Neuronal stem cell (in vitro differentiated cells): Measurements from ENCODE around the gene PNPLA7.

Source experiments
- DNase-seq: peaks from one replicate; pipeline ENCODE4 v3.0.0-alpha.2; 2013; ENCODE audit warnings: low spot score
- H2AFZ ChIP-seq: one replicate; pipeline ENCODE4 v1.6.1; 2013; ENCODE audit warnings: mild to moderate bottlenecking, low read length, inconsistent platforms
- H2AK5ac ChIP-seq: 2 replicates; pipeline ENCODE4 v1.6.1; 2013; ENCODE audit warnings: low read depth, mild to moderate bottlenecking, inconsistent platforms, low read length, moderate library complexity, mixed read lengths
- H2BK120ac ChIP-seq: 2 replicates; pipeline ENCODE4 v1.6.1; 2013; ENCODE audit warnings: low read depth, mild to moderate bottlenecking, inconsistent platforms, low read length, moderate library complexity, mixed read lengths
- H2BK12ac ChIP-seq: one replicate; pipeline ENCODE4 v1.6.1; 2013; ENCODE audit warnings: low read length, inconsistent platforms
- H2BK15ac ChIP-seq: 2 replicates; pipeline ENCODE4 v1.6.1; 2013; ENCODE audit warnings: mild to moderate bottlenecking, low read length, inconsistent platforms, mixed read lengths
- H2BK5ac ChIP-seq: one replicate; pipeline ENCODE4 v1.6.1; 2013; ENCODE audit warnings: inconsistent platforms, mild to moderate bottlenecking, low read length, moderate library complexity
- H3K14ac ChIP-seq: one replicate; pipeline ENCODE4 v1.6.1; 2013; ENCODE audit warnings: low read length, inconsistent platforms
- H3K18ac ChIP-seq: 2 replicates; pipeline ENCODE4 v1.6.1; 2013; ENCODE audit warnings: low read length, inconsistent platforms
- H3K23ac ChIP-seq: 2 replicates; pipeline ENCODE4 v1.6.1; 2013; ENCODE audit warnings: low read depth, mild to moderate bottlenecking, mixed read lengths, low read length, inconsistent platforms; ENCODE audit not compliant: poor library complexity
- H3K27ac ChIP-seq: replicated peaks from 3 replicates; pipeline ENCODE4 v1.5.1; 2013; ENCODE audit warnings: low read length, inconsistent platforms
- H3K27me3 ChIP-seq, 3 experiments: 2 replicates each; pipeline ENCODE4 v1.6.1; 2013; ENCODE audit warnings: low read length in 3 of 3, mild to moderate bottlenecking in 2 of 3, inconsistent platforms in 1 of 3, low read depth in 1 of 3, mixed read lengths in 1 of 3, moderate library complexity in 1 of 3; ENCODE audit not compliant: control insufficient read depth in 3 of 3, insufficient read depth in 3 of 3
- H3K36me3 ChIP-seq, 2 donors: replicated peaks in 1 of 2; 2 replicates each; pipeline ENCODE4 v1.6.1; 2013; ENCODE audit warnings: low read length in 2 of 2; ENCODE audit not compliant: control insufficient read depth in 2 of 2, insufficient read depth in 2 of 2
- H3K4ac ChIP-seq: 2 replicates; pipeline ENCODE4 v1.6.1; 2013; ENCODE audit warnings: inconsistent platforms, mild to moderate bottlenecking, low read length, moderate library complexity
- H3K4me1 ChIP-seq, 2 donors: 1 replicate in 1 of 2; 2 replicates in 1 of 2; pipeline ENCODE4 v1.6.1; 2013; ENCODE audit warnings: low read length in 2 of 2, low read depth in 1 of 2; ENCODE audit not compliant: control insufficient read depth in 2 of 2, insufficient read depth in 1 of 2
- H3K4me2 ChIP-seq: one replicate; pipeline ENCODE4 v1.6.1; 2013; ENCODE audit warnings: mild to moderate bottlenecking, low read length, inconsistent platforms; ENCODE audit not compliant: insufficient read depth, poor library complexity, severe bottlenecking
- H3K4me3 ChIP-seq, 2 donors: 2 replicates each; pipeline ENCODE4 v1.5.1; 2013; ENCODE audit warnings: low read length in 2 of 2, mild to moderate bottlenecking in 2 of 2, inconsistent platforms in 1 of 2, moderate library complexity in 1 of 2
- H3K79me1 ChIP-seq: one replicate; pipeline ENCODE4 v1.6.1; 2013; ENCODE audit warnings: low read depth, mild to moderate bottlenecking, inconsistent platforms, low read length, moderate library complexity
- H3K9ac ChIP-seq: one replicate; pipeline ENCODE4 v1.6.1; 2013; ENCODE audit warnings: mild to moderate bottlenecking, low read depth, low read length, inconsistent platforms; ENCODE audit not compliant: poor library complexity
- H3K9me3 ChIP-seq, 2 donors: replicated peaks in 1 of 2; 2 replicates each; pipeline versions ENCODE3 to v1.6.1; 2013; ENCODE audit warnings: low read length in 2 of 2, mild to moderate bottlenecking in 2 of 2, inconsistent platforms in 1 of 2, low read depth in 1 of 2, mixed read lengths in 1 of 2, moderate library complexity in 1 of 2; ENCODE audit not compliant: control insufficient read depth in 2 of 2, insufficient read depth in 1 of 2
- H4K8ac ChIP-seq: one replicate; pipeline ENCODE4 v1.6.1; 2013; ENCODE audit warnings: low read depth, mild to moderate bottlenecking, inconsistent platforms, low read length, moderate library complexity
- H4K91ac ChIP-seq: one replicate; pipeline ENCODE4 v1.6.1; 2013; ENCODE audit warnings: low read length, low read depth, mild to moderate bottlenecking, inconsistent platforms; ENCODE audit not compliant: poor library complexity
- WGBS, 2 donors: extraction: QIAGEN DNeasy Blood & Tissue Kit; methylation state at CpG; one replicate each; pipeline ENCODE4 v1.1.7; 2013; ENCODE audit warnings: missing lambda C conversion rate in 2 of 2, mixed read lengths in 1 of 2; ENCODE audit not compliant: insufficient read length in 2 of 2, insufficient replicate concordance in 1 of 2; ENCODE audit errors: extremely low coverage in 2 of 2; 5-methylcytosine and 5-hydroxymethylcytosine counted together

The PNPLA7 gene

GRCh38 chr9:137477778-137478612 lies 72.2 kb downstream of the PNPLA7 start:
- H3K4me2 ChIP-seq = no peak overlapping the region
- H2AFZ ChIP-seq = peak overlapping the region; percentile 85
- WGBS, 2 donors = no CpG with 5 or more reads among the region's 29 CpGs
- H2AK5ac ChIP-seq = peak overlapping the region; percentile 98
- H3K27me3 ChIP-seq = no peaks in the 10 kb centered on the region
- peak overlapping the region; percentile 71 for H3K14ac ChIP-seq
- peak overlapping the region; percentile 53 for H2BK5ac ChIP-seq
- peaks cover 3 to 14% of the 10 kb centered on the region in 2 donors for H3K9me3 ChIP-seq
- H3K79me1 ChIP-seq = peaks cover 8% of the 10 kb centered on the region
- H3K36me3 ChIP-seq = no peaks in the 10 kb centered on the region
- no peak overlapping the region for H3K4me3 ChIP-seq
- H2BK120ac ChIP-seq = no peak overlapping the region
- H3K9ac ChIP-seq = no peak overlapping the region
- H2BK15ac ChIP-seq = no peak overlapping the region
- peak overlapping the region; percentile 93 for H3K23ac ChIP-seq
- no peak overlapping the region for H2BK12ac ChIP-seq
- no peak for DNase-seq
- H3K18ac ChIP-seq = peak overlapping the region; percentile 71
- peaks cover 3 to 13% of the 10 kb centered on the region in 2 donors for H3K4me1 ChIP-seq
- no peak overlapping the region for H4K91ac ChIP-seq
- H3K27ac ChIP-seq = no peak overlapping the region
- no peak overlapping the region for H4K8ac ChIP-seq
- H3K4ac ChIP-seq = no peak overlapping the region

GRCh38 chr9:137476856-137477255 lies 73.3 kb downstream of the PNPLA7 start:
- Histone ChIP-seq H3K79me1 (peaks cover 8% of the 10 kb centered on the region), H3K14ac (no peak overlapping the region), H3K27me3 (no peaks in the 10 kb centered on the region), H2AK5ac (no peak overlapping the region), H2BK120ac (no peak overlapping the region), H3K4me1 (peaks cover 0 to 13% of the 10 kb centered on the region in 2 donors), H4K8ac (no peak overlapping the region), H3K27ac (no peak overlapping the region), H3K4me3 (no peak overlapping the region), H3K18ac (no peak overlapping the region), H4K91ac (no peak overlapping the region), H3K4me2 (no peak overlapping the region), H3K23ac (no peak overlapping the region), H3K9ac (no peak overlapping the region), H2AFZ (no peak overlapping the region), H3K36me3 (no peaks in the 10 kb centered on the region), H3K4ac (no peak overlapping the region), H3K9me3 (peaks cover 3 to 14% of the 10 kb centered on the region in 2 donors), H2BK15ac (no peak overlapping the region), H2BK12ac (no peak overlapping the region), H2BK5ac (no peak overlapping the region)
- no CpG with 5 or more reads among the region's 11 CpGs for WGBS, 2 donors
- DNase-seq = no peak

GRCh38 chr9:137475666-137476065 lies 74.5 kb downstream of the PNPLA7 start:
- Histone ChIP-seq H3K36me3 (no peaks in the 10 kb centered on the region), H3K9me3 (peaks cover 3 to 14% of the 10 kb centered on the region in 2 donors), H3K27ac (no peak overlapping the region), H3K27me3 (no peaks in the 10 kb centered on the region), H2BK12ac (no peak overlapping the region), H3K79me1 (peaks cover 4% of the 10 kb centered on the region), H3K9ac (no peak overlapping the region), H3K14ac (no peak overlapping the region), H3K18ac (no peak overlapping the region), H4K8ac (no peak overlapping the region), H2BK15ac (no peak overlapping the region), H2AFZ (no peak overlapping the region), H3K4me1 (peaks cover 0 to 13% of the 10 kb centered on the region in 2 donors), H2AK5ac (no peak overlapping the region), H3K23ac (no peak overlapping the region), H2BK120ac (no peak overlapping the region), H4K91ac (no peak overlapping the region), H3K4me3 (no peak overlapping the region), H2BK5ac (no peak overlapping the region), H3K4ac (no peak overlapping the region), H3K4me2 (no peak overlapping the region)
- no CpG with 5 or more reads among the region's 3 CpGs for WGBS, 2 donors
- DNase-seq = no peak

DNA sequence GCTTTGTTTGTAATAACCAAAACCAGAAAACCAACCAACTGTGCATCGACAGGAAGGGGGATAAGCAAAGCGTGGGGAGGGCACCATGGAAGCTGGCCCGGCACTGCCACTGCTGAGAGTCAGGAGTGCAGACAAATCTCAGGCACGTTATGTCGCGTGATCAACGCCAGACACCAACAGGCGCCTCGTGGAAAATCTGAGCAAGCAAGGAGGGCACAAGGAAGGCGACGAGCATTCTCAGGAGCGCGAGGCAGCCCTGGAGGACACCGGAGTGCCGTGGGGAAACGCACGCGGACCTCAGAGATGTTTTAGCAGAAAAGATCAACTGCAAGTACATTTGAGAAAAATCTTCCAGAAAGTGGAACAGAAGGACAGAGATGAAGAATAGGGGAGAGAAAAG lies 75.9 kb downstream of the PNPLA7 start:
- Histone ChIP-seq H3K27me3 (no peaks in the 10 kb centered on the region), H2AFZ (no peak overlapping the region), H2BK15ac (no peak overlapping the region), H3K23ac (no peak overlapping the region), H3K79me1 (peaks cover 2% of the 10 kb centered on the region), H2BK5ac (no peak overlapping the region), H3K18ac (no peak overlapping the region), H3K27ac (no peak overlapping the region), H3K4me1 (peaks cover 0 to 9% of the 10 kb centered on the region in 2 donors), H2BK120ac (no peak overlapping the region), H3K4me3 (peak overlapping the region in 1 of 2 donors; percentile 63), H3K9me3 (peaks cover 3 to 14% of the 10 kb centered on the region in 2 donors), H3K4me2 (no peak overlapping the region), H3K9ac (no peak overlapping the region), H4K8ac (no peak overlapping the region), H3K36me3 (no peaks in the 10 kb centered on the region), H3K4ac (no peak overlapping the region), H3K14ac (no peak overlapping the region), H4K91ac (no peak overlapping the region), H2AK5ac (no peak overlapping the region), H2BK12ac (no peak overlapping the region)
- no peak for DNase-seq
- no CpG with 5 or more reads among the region's 18 CpGs for WGBS, 2 donors
